Ureter (tissue), 1 donor: Measurements from ENCODE around the gene LINC00305. TPM values are rescaled to one million over a fixed set of nuclear protein-coding genes. Genes with fewer than 3 reads are reported as not detected.

ENCODE experiments used
- DNase-seq: peaks from one replicate; pipeline ENCODE4 v3.0.0-alpha.2; 2020; ENCODE audit warnings: low spot score
- total RNA-seq: library from RNA; stranded (reverse); gene quantifications from one replicate; pipeline ENCODE4 v1.2.4, GENCODE V29; 2023
- donor health status: DM: yes; HTN: yes; CAD: no.

The LINC00305 gene
- total RNA-seq, 1 donor from 2014 or later: not detected

DNA sequence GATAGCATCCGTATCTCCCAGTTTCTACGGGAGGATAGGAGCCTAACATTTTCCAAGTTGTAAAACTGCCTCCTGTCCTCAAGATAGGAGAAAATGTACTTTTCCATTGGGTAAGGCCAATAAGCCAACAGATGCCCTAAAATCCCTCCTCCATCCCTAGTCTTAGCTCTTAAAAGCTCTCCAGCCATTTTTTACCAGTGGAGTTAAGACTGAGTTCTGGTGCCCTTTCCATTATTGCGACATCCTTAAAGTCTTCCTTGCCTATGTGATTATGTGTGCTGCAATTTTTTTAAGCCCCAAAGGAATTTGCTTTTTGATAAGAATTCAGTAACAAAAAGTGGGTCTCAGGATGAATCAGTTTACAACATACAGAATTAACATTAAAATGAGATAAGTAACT lies 33.0 kb downstream of the LINC00305 start:
- no peak for DNase-seq

DNA sequence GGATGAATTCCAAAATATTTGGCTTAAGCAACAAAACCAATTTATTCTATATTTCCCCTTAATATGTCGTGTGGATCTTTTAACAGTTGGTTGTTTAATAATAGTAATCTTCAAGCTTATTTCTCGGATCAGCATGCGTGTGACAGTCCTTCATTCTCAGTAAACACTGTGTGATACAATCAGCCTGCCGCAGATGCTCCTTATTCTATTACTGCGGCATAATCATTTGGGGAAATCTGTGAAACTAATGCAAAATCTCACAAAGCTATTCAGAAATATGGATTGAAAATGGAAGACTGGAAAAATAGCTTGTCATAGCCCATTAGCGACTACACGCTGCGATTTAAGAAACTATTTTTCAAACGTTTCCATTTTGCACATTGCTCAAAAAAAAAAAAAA lies 36.9 kb downstream of the LINC00305 start:
- no peak for DNase-seq

GRCh38 chr18:64110692-64111480 lies 38.0 kb downstream of the LINC00305 start:
- DNase-seq: no peak

GRCh38 chr18:64103986-64104385 lies 44.9 kb downstream of the LINC00305 start:
- DNase-seq: no peak

DNA sequence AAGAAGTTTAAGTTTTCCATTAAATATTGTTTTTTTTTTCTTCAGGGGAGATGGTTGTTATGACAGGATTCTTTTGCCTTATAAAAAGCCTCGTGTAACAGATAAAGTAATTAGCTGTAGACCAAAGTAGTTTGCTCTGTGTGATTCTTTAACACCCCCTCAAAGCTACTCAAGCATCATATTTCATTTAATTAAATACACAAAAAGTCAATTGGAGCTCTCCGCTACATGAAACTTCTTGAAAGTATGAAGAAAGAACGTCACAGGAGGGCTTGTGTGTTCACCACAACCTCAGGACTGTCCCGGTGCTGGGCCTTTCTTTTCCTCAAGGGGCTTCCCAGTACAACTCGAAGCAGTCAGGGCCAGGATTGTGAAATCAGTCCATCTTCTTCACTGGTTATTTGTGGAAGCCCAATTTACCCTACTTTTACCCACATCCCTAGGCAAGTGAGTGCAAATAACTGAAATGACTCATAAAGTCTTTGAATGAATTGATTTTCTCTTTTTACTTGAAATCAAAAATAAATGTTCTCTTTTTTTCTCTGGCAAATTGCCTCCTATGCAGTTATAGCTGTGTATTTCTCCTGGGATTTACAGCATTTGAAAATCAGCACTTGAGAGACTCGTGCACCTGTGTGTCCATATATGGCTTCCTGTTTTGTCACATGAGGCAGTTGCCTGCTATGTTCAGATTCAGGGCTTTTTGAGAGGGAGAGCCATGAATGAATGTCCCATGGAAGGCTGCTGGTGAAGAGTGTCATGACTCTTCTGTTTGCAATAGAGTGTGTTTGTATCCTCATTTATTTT lies 48.6 kb downstream of the LINC00305 start:
- DNase-seq: no peak

GRCh38 chr18:64099244-64099643 lies 49.6 kb downstream of the LINC00305 start:
- DNase-seq: no peak

- no peak for DNase-seq
Observed at GRCh38 chr18:64097497-64097896, 51.4 kb downstream of the LINC00305 start.

- no peak for DNase-seq
Observed at GRCh38 chr18:64095056-64095455, 53.8 kb downstream of the LINC00305 start.

GRCh38 chr18:64094210-64094609 lies 54.7 kb downstream of the LINC00305 start:
- no peak for DNase-seq

GRCh38 chr18:64091526-64091925 lies 57.4 kb downstream of the LINC00305 start:
- DNase-seq: no peak

DNA sequence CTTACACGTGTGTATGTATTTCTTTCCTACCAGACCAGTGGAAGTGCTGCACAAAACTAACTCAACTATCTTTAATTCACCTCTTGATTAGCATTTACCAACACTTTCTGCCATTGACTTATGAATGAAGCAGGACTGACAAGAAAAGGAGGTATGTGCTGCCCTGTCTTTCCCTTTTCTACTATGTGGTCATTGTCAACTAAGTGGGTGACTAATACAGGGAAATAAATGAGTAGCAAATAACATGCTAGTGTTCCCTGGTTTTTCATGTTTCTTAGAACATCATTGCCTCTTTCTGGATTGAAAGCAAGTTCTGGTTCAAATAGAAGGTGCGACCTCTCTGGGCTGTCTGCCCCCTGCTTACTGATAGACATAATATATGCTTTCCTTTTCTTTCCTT lies 58.0 kb downstream of the LINC00305 start:
- no peak for DNase-seq

GRCh38 chr18:64083916-64084315 lies 65.0 kb downstream of the LINC00305 start:
- DNase-seq: no peak

GRCh38 chr18:64082513-64082912 lies 66.4 kb downstream of the LINC00305 start:
- DNase-seq: no peak

DNA sequence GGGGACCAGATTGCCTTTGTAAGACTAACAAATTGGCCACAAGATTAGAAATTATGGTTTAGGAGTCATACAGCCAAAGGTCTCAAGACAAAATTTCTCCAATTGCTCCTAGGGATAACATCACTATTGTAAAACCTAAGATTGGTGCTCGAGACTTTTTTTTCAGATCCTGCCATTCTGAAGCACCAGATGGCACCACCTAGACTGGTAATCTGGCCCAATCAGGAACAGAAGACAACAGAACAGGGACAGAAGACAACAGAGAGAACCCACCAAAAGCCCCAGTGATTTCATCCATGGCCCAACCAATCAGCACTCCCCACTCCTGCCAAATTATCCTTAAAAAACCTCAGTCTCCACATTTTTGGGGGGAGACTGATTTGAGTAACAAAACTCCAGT lies 66.8 kb downstream of the LINC00305 start:
- DNase-seq: no peak

GRCh38 chr18:64073971-64074370 lies 74.9 kb downstream of the LINC00305 start:
- no peak for DNase-seq

DNA sequence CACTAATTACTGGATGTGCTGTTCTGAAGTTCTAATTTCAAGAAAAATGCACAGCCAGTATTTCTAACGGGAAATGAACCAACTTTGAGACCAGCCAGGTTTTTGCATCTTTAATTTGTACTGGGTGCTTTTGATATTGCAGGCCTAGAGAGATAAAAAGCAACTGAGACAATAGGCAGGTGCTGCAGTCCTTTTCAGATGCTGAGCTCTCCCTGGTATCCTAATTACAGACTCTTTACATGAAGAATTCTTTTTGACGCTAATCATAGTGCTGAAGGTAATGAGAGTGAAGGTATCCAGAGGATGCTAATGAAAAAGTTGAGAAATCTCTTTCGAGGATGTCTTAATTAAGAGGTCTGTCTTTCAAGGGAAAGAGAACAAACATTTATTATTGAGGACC lies 93.9 kb downstream of the LINC00305 start:
- DNase-seq: no peak

GRCh38 chr18:64053246-64053645 lies 95.6 kb downstream of the LINC00305 start:
- DNase-seq: no peak

- DNase-seq: no peak
Observed at GRCh38 chr18:64052772-64053171, 96.1 kb downstream of the LINC00305 start.

DNA sequence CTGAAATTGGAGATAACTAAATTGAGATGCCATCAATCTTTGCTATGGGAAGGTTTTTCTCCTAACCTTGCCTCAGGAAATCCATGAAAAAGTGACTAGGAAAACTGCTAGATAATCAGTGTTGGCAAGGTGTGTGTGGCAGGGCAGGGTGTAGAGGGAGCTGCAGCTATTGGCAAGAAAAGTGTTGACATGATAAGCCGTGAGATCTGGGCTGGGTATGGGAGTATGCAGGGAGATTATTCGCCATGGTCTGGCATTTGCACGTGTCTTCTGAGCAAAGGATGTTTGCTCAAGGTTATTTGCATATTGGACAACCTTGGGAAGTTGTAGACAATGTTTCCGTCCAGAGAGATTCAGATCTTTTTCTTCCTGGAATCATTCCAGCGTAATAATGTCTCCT lies 104.3 kb downstream of the LINC00305 start:
- DNase-seq: no peak

GRCh38 chr18:64042728-64043358 lies 106.0 kb downstream of the LINC00305 start:
- DNase-seq: no peak

DNA sequence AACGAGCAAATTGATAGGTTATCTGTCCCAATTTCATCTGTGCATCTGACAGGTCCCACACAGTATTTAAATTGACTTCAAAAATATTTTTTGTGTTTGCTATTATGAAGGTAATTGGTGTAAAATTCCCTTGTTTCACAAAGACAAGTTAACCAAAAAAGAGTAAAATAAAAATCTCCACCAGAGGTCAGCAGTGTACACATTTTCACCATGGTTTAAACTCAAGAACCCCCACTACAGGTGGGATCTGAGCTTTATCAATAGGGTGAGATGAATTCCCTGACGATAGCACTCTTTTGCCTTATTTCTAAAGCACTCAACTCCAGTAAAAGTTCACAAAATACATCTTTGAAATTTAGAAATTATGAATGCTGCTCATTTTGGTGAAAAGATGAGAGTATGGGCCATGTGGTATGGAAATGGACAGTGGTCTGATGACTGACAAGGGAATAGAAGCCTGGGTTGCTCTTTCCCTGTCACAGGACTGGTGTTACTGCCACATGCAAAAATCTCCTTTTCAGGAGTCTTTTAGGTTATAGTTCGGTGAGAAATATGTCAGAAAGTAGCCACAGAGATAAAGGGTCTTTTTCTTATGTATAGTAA lies 111.0 kb downstream of the LINC00305 start:
- no peak for DNase-seq

- no peak for DNase-seq
Observed at GRCh38 chr18:64032312-64032711, 116.6 kb downstream of the LINC00305 start.
